A673 (cell line): ENCODE results near the gene NPY. TPM values are rescaled to one million over a fixed set of nuclear protein-coding genes. Genes with fewer than 3 reads are reported as not detected.

Source experiments
- BruUV-seq: library from RNA; stranded (reverse); fragments of 400-500 nt; replicated peaks from 2 replicates; lab custom pipeline; 2021; lab: Mats Ljungman, UMichigan
- CTCF ChIA-PET: fragments of 300-600 bp; sonication (Branson Sonifier 250); formaldehyde crosslinking; loops from one replicate; lab custom pipeline; 2022; ENCODE audit warnings: antibody characterized with exemption; lab: Charles Lee
- POLR2A ChIA-PET: fragments of 300-600 bp; sonication (Branson Sonifier 250); formaldehyde crosslinking; loops from one replicate; lab custom pipeline; 2022; ENCODE audit warnings: antibody characterized with exemption; ENCODE audit not compliant: low non-redundant PET; lab: Charles Lee
- DNase-seq: peaks from one replicate; pipeline ENCODE4 v3.0.0-alpha.2; 2015; ENCODE audit warnings: low spot score
- H3K27ac ChIP-seq: fragments of 200-600 bp; sonication (generic); 2 replicates; pipeline ENCODE4 v1.5.1; 2016; ENCODE audit warnings: mixed run types, low read depth, mild to moderate bottlenecking, mixed read lengths, antibody characterized with exemption, low read length; ENCODE audit not compliant: poor library complexity, severe bottlenecking
- H3K27me3 ChIP-seq: fragments of 200-600 bp; sonication (generic); replicated peaks from 2 replicates; pipeline ENCODE4 v1.6.1; 2017; ENCODE audit warnings: mixed run types, low read depth, mild to moderate bottlenecking, mixed read lengths, antibody characterized with exemption, low read length; ENCODE audit not compliant: insufficient read depth, poor library complexity
- H3K36me3 ChIP-seq: fragments of 200-600 bp; sonication (generic); 2 replicates; pipeline ENCODE4 v1.6.1; 2016; ENCODE audit warnings: mixed run types, mild to moderate bottlenecking, mixed read lengths, antibody characterized with exemption, low read length; ENCODE audit not compliant: insufficient read depth, poor library complexity, severe bottlenecking
- H3K4me1 ChIP-seq: fragments of 200-600 bp; sonication (generic); 2 replicates; pipeline ENCODE4 v1.6.1; 2017; ENCODE audit warnings: mixed run types, mild to moderate bottlenecking, mixed read lengths, antibody characterized with exemption, low read length; ENCODE audit not compliant: insufficient read depth, poor library complexity, severe bottlenecking
- H3K4me3 ChIP-seq: fragments of 200-600 bp; sonication (generic); 2 replicates; pipeline ENCODE4 v1.5.1; 2016; ENCODE audit warnings: low read depth, mixed run types, mild to moderate bottlenecking, mixed read lengths, low read length; ENCODE audit not compliant: poor library complexity, severe bottlenecking
- H3K9me3 ChIP-seq: fragments of 200-600 bp; sonication (generic); 2 replicates; pipeline ENCODE4 v1.6.1; 2016; ENCODE audit warnings: mixed run types, low read depth, mild to moderate bottlenecking, mixed read lengths, antibody characterized with exemption, low read length; ENCODE audit not compliant: poor library complexity, severe bottlenecking
- EZH2 ChIP-seq: fragments of 200-600 bp; sonication (generic); IDR thresholded peaks from 2 replicates; pipeline ENCODE4 v1.6.1; 2017; ENCODE audit warnings: borderline replicate concordance, low read depth, mild to moderate bottlenecking, mixed read lengths, antibody characterized with exemption, low read length; ENCODE audit not compliant: poor library complexity, severe bottlenecking
- intact Hi-C: fragments of 100-400 bp; cut with micrococcal nuclease; formaldehyde crosslinking; loops from one replicate; pipeline ENCODE4 v1.10.0; 2022; ENCODE audit not compliant: unreplicated experiment
- total RNA-seq: library from RNA; stranded (reverse); gene quantifications from 2 replicates; pipeline ENCODE4 v1.2.3, GENCODE V29; 2021
- TF ChIP-seq, protein P1 (sequence below): fragments of 300-800, 200-600 bp; sonication (generic); conservative IDR thresholded peaks from 2 replicates; pipeline ENCODE4 v1.5.1; 2017; ENCODE audit warnings: low read depth, mild to moderate bottlenecking, antibody characterized with exemption, low read length, moderate library complexity, mixed read lengths

Gene NPY
- total RNA-seq, 1 experiment from 2014 or later: 40.1 TPM

DNA sequence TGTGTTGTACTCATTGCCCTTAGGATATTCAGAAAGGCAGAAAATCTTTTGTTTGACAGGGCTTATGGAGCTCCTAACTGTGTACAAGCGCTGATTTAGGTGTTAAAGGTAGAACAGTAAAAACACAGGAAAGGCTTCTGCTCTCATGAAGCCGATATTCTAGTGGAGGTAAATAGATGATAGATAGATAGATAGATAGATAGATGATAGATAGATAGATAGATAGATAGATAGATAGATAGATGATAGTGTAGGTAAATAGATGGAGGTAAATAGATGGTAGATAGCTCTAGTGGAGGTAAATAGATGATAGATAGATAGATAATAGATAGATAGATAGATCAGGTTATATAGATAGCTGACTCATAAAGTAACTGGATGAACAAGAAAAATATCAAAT lies 39.4 kb upstream of the NPY start:
- Histone ChIP-seq H3K27ac (no peak overlapping the region), H3K36me3 (no peaks in the 10 kb centered on the region), H3K27me3 (no peaks in the 10 kb centered on the region), H3K9me3 (no peaks in the 10 kb centered on the region), H3K4me1 (no peaks in the 10 kb centered on the region), H3K4me3 (no peak overlapping the region)
- no peak for DNase-seq
- intact Hi-C loops: no loop called here
- POLR2A ChIA-PET: no interaction called here
- no peak for TF ChIP-seq EZH2
- TF ChIP-seq, protein P1, sequence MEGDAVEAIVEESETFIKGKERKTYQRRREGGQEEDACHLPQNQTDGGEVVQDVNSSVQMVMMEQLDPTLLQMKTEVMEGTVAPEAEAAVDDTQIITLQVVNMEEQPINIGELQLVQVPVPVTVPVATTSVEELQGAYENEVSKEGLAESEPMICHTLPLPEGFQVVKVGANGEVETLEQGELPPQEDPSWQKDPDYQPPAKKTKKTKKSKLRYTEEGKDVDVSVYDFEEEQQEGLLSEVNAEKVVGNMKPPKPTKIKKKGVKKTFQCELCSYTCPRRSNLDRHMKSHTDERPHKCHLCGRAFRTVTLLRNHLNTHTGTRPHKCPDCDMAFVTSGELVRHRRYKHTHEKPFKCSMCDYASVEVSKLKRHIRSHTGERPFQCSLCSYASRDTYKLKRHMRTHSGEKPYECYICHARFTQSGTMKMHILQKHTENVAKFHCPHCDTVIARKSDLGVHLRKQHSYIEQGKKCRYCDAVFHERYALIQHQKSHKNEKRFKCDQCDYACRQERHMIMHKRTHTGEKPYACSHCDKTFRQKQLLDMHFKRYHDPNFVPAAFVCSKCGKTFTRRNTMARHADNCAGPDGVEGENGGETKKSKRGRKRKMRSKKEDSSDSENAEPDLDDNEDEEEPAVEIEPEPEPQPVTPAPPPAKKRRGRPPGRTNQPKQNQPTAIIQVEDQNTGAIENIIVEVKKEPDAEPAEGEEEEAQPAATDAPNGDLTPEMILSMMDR: no peak
- BruUV-seq: no TSS peak
- CTCF ChIA-PET: no interaction called here

- Histone ChIP-seq H3K9me3 (peaks cover 3% of the 10 kb centered on the region), H3K4me3 (no peak overlapping the region), H3K27ac (no peak overlapping the region), H3K4me1 (no peaks in the 10 kb centered on the region), H3K36me3 (no peaks in the 10 kb centered on the region), H3K27me3 (no peaks in the 10 kb centered on the region)
- no TSS peak for BruUV-seq
- POLR2A ChIA-PET: no interaction called here
- CTCF ChIA-PET: no interaction called here
- TF ChIP-seq, protein P1: no peak
- no peak for TF ChIP-seq EZH2
- intact Hi-C loops: no loop called here
- DNase-seq: no peak
These were observed 38.6 kb upstream of the NPY start for GRCh38 chr7:24245362-24245761.

DNA sequence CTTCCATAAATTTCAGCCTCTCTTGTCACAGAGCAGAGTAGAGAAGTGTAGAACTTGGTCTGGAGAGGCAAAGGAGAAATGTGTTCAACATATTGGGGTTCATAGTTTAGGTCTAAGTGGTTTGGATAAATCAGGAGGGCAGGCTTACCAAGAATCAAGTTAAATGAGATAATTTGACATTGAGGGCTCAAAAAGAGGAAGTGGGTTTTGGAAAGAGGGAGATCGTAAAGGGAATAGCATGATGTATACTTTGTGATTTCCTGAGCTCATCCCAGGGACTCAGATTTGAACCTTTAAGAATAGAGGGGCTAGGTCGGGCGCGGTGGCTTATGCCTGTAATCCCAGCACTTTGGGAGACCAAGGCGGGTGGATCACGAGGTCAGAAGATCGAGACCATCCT lies 34.7 kb upstream of the NPY start:
- ChIA-PET POLR2A (no interaction called here), CTCF (interaction anchor here (0.7 kb wide), 1 partner anchor 97 kb away, joined by 8 read pairs; no protein-coding TSS in a partner anchor)
- intact Hi-C loops: no loop called here
- no peaks in the 10 kb centered on the region for H3K27me3 ChIP-seq
- no peak for DNase-seq
- H3K9me3 ChIP-seq: peaks cover 9% of the 10 kb centered on the region
- BruUV-seq: no TSS peak
- no peak overlapping the region for H3K4me3 ChIP-seq
- H3K4me1 ChIP-seq: no peaks in the 10 kb centered on the region
- no peak for TF ChIP-seq EZH2
- TF ChIP-seq, protein P1: no peak
- no peak overlapping the region for H3K27ac ChIP-seq
- no peaks in the 10 kb centered on the region for H3K36me3 ChIP-seq
